GDM1 (cell line): Measurements from ENCODE around the gene NTHL1.

Experiments
- DNase-seq: peaks from one replicate; lab custom pipeline; 2025; lab: John Stamatoyannopoulos, UW

Gene NTHL1

DNA sequence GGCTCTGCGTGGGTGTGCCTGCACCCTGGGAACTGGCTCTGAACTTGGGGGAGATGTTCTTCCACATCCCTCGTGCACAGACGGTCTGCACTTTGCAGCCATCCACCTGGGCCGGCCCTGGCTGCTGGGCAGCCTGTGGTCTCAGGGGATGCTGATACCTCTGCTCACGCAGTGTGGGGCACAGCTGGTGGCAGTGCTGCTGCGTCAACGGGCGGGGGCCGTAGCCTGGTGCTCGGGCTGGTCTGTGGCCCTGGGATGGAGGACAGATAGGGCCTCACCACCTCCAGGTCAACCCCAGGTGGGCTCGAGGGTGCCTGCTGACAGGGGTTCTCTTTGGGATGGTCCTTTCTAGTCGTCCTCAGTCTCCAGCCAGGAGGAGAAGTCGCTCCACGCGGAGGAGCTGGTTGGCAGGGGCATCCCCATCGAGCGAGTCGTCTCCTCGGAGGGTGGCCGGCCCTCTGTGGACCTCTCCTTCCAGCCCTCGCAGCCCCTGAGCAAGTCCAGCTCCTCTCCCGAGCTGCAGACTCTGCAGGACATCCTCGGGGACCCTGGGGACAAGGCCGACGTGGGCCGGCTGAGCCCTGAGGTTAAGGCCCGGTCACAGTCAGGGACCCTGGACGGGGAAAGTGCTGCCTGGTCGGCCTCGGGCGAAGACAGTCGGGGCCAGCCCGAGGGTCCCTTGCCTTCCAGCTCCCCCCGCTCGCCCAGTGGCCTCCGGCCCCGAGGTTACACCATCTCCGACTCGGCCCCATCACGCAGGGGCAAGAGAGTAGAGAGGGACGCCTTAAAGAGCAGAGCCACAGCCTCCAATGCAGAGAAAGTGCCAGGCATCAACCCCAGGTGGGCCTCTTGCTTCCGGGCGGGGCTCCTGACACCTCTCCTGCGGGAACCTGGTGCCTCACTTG, 36.5 kb upstream of the NTHL1 start:
- DNase-seq = no peak

DNA sequence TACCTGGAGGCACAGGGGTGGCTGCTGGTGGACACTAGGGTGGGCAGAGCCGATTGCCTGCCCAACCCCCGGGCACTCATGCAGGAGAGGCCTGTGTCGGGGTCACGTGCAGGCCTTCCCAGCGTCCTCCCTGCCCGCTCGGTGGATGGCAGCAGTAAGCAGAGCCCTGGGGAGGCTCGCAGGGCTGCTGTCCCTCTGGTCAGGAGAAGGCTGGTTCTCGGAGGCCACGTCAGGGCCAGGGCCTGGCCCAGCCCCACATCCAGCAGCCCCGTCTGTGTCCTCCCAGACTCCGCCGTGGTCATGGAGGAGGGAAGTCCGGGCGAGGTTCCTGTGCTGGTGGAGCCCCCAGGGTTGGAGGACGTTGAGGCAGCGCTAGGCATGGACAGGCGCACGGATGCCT, 35.8 kb upstream of the NTHL1 start:
- DNase-seq = no peak

DNA sequence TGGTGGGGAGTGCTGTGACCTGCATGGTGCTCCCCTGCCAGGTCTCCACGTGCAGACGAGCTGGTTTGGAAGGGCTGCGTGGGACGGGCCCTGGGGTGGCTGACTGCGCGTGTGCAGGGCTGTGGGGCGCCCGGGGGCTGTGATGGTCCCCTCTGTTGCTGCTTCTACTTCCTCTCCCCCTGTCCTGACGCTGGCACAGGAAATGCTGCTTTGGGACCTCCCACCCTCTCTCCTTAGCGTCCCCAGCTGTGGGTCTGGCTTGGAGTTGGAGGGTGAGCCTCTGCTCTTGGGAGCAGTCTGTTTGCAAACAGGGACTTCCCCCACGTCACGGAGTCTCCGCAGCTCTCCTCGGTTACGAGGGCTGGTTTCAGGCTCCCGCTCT, 35.3 kb upstream of the NTHL1 start:
- no peak for DNase-seq

DNA sequence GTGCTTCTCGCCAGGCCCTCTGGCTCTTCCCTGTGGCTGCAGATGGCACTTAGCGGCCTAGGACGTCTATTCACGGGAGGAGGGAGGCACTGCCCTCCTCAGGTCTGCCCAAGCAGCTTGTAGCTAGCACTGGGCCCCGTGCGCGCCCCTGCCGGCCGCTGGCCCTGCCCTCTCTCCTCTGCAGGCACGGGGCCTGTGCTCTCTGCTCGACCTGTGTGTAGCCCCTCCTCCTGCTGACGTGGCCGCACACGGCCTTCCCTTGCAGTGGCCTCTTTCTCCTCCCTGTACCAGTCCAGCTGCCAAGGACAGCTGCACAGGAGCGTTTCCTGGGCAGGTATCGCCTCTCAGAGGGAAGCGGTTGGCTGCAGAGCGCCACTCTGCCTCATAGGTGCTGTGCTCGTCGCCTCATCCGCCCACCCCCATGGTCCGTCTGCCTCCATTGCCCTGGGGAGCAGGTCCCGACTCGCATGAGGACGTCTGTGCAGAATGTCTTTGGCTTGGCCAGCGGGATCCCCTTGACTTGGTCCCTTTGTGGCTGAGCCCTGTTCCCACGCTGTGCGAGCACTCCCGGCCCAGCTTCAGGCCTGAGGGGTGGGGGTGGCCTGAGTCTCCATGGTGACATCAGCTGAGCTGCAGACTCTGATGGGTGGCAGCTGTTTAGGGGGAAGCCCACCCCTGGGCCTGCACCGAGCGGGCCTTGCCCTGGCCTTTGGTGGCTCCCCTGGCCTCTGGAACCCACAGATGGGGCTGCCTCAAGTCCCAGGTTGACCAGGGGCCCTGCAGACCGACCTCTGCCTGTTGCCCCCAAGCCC, 34.7 kb upstream of the NTHL1 start:
- DNase-seq = no peak

DNA sequence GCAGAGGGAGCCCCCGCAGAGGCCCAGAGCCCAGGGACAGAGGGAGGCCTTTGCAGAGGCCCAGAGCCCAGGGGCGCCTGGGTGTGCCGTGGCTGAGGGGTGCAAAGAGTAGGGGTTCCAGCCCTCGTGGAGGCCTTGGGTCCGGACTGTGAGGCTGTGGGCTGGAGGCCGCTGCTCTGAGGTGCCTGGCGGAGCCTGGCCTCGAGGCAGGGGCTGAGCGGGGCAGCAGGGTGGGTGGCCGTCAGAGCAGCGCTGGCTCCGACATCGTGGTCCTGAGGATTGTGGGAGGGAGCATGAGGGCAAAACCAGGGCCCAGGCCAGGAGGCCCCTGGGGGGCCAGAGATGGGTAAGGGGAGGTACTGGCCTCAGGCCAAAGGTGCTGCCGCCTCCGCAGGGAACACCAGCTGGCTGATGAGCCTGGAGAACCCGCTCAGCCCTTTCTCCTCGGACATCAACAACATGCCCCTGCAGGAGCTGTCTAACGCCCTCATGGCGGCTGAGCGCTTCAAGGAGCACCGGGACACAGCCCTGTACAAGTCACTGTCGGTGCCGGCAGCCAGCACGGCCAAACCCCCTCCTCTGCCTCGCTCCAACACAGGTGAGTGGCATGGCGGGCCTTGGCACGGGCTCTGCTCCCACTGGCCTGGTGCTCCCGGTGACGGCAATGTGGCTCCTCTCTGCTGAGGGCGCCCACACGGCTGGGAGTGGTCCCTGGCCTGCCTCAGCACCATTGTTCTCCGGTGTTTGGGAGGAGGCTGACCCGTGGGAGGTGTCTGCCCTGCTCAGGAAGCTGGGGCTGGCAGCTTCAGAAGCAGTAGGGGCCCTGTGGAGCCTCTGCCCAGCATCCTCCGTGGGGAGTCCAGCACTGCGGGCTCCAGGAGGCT, 33.8 kb upstream of the NTHL1 start:
- DNase-seq = no peak

DNA sequence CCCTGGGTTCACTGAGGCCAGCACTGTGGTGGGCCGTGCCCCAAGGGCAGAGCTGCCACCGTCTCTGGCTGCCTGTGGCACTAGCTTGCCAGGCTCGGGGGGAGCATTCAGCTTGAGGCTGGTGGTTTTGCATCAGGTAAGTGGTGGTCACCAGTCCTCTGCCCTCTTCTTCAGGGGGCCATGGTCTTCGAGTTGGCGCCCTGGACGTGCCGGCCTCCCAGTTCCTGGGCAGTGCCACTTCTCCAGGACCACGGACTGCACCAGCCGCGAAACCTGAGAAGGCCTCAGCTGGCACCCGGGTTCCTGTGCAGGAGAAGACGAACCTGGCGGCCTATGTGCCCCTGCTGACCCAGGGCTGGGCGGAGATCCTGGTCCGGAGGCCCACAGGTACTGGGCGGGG, 32.4 kb upstream of the NTHL1 start:
- DNase-seq = no peak

DNA sequence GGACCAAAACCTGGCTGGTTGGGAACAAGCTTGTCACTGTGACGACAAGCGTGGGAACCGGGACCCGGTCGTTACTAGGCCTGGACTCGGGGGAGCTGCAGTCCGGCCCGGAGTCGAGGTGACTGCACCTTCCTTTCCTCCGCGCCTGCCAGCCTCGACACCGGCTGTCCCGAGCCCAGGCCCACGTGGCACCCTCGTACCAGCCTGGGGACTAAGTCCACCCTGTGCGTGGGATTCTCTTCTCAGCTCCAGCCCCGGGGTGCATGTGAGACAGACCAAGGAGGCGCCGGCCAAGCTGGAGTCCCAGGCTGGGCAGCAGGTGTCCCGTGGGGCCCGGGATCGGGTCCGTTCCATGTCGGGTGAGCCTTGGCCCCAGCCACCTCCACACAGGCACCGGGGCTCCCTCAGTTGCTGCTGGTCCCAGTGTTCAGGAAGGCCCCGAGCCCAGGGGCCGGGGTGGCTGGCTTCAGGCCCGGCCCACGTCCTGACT, 31.7 kb upstream of the NTHL1 start:
- no peak for DNase-seq

DNA sequence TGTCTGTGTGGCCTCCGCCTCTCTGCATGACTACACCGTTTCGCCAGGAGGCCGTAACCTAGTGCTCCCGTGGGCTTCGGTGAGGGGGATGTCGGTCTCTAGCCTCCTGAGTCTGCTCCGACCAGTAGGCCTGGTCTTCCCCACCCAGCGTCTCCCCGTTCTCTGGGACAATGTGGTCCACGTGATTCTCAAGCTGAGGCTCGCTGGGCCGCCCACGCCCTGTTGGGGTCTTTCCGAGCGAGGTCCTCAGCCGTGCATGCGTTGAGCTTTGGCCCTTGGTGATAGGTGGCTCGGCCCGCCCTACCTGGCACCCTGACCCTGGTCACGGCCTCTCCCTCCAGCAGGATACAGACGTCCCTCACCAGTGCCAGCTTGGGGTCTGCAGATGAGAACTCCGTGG, 31.1 kb upstream of the NTHL1 start:
- no peak for DNase-seq

DNA sequence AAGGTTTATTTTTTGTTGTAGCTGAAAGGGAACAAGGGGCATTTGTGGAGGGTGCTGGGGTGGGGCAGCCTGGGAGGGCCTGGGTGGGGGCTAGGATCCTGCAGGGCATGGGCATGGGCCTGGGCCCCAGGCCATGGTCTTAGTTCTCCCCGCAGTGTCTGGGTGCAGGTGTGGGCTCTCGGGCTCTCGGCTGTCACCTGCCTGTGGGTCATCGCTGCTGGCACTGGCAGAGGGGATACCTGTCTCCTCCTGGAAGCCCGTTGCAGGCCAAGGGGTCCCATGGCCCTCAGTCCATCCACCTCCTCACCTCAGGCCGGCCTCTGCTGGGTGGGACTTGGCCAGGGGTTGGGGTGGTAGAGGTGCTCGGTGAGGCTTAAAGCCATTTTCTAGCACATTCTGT, 30.5 kb upstream of the NTHL1 start:
- no peak for DNase-seq

DNA sequence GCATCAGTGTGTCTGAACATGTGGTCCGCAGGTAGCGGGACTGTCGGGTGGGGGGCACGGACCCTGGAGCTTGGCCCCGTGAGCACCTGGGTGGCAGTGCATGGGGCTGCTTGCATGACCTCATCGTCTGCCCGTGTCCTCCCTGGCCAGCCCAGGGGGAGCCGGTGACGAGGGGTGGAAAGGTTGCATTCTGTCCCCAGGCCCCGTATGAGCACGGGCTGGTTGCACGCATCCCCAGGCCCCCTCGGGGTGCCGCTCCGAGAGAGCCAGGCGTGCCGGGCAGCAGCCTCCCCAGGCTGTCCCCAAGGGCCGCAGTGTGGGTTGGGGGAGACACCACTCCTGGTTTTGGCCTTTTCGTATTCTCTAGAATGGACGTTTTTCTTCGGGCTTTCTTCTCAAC, 30.1 kb upstream of the NTHL1 start:
- no peak for DNase-seq

DNA sequence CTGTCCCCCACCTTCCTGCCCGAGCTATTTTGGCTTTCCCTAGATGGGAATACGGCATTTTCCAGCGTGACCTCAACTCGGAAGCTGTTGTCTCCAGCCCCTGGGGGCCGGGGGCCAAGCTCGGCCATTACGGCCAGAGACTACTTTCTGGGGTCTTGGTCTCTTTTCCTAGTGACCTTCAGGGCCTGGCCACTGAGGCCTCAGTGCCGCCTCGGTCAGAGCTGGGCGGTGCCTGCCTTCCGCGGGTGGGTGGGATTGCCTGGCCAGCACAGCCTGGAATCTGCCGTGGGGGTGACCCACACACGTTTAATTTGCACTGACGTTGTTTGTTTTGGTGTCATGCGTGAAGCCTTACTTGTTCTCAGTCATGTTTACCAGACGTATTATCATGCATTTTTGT, 29.4 kb upstream of the NTHL1 start:
- no peak for DNase-seq

DNA sequence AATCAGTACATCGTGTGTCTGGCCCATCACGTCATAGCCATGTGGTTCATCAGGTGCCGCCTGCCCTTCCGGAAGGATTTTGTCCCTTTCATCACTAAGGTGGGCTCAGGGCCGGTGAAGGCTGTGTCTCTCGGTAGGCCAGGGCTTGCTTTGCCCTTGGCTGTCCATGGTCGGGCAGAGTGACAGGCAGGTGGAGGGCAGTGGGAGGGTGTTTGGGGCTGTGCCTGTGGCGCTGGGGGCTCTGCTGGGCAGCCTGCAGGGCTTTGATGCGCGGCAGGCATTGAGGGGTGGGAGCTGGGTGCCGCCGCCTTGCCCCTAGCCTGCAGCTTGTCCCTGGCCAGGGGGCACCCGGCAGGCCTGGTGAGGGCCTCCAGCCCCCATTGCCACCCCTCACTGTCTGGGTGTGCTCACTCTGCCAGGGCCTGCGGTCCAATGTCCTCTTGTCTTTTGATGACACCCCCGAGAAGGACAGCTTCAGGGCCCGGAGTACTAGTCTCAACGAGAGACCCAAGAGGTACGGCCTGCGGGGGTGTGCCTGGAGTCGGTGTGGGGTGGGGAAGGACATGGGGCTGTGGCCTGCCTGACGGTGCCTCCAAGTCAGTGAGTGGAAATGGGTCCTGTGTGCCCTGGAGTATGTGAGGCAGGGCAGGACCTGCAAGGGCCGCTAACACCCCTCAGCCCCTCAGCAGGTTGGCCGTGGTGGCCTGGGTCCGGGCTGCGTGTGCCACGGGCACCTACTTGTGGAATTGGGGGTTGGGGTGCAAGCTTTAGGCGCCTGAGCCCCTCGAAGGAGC, 28.6 kb upstream of the NTHL1 start:
- no peak for DNase-seq

DNA sequence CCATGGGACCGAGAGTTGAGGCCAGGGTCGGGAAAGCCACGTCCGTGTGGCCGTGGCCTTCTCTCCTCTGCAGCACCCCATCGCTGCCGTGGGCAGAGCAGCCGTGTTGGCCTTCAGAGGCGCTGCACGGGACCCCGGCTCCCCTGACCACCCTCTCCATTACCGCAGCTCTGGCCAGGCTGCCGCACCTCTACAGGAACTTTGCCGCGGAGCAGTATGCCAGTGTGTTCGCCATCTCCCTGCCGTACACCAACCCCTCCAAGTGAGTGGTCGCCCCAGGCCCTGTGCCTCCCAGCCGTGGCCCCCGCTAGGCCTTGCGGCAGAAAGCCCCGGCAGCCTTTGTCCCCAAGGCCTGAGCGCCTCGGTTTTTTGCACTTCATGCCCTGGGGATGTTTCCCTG, 28.0 kb upstream of the NTHL1 start:
- DNase-seq = no peak

DNA sequence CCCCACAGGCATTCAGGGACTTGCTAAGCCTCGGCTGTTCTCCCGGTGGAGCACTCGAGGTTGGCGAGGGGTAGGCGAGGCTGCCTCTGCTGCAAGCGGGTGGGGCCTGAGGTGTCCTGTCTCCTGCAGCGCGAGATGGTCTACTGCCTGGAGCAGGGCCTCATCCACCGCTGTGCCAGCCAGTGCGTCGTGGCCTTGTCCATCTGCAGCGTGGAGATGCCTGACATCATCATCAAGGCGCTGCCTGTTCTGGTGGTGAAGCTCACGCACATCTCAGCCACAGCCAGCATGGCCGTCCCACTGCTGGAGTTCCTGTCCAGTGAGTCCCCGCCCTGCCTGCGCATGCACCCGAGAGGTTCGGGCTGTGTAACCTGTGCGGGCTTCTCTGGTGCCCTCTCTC, 26.4 kb upstream of the NTHL1 start:
- no peak for DNase-seq

DNA sequence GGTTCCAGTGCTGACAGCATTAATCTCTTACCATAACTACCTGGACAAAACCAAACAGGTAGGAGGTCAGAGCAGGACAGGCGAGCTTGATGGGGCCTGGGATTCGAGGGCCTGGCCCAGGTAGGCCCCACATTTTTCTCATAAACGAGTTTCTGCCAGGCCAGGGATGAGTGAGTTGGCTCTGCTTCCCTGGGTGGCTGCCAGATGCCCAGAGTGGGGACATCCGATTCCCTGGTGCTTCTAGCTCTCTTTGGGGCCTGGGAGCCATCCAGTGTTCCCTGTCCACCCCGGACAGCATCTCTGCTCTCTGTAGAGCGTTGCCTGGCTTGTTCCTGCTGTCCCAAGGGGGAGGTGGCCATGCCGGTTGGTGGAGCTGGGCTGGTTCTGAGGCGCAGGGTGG, 25.3 kb upstream of the NTHL1 start:
- no peak for DNase-seq

DNA sequence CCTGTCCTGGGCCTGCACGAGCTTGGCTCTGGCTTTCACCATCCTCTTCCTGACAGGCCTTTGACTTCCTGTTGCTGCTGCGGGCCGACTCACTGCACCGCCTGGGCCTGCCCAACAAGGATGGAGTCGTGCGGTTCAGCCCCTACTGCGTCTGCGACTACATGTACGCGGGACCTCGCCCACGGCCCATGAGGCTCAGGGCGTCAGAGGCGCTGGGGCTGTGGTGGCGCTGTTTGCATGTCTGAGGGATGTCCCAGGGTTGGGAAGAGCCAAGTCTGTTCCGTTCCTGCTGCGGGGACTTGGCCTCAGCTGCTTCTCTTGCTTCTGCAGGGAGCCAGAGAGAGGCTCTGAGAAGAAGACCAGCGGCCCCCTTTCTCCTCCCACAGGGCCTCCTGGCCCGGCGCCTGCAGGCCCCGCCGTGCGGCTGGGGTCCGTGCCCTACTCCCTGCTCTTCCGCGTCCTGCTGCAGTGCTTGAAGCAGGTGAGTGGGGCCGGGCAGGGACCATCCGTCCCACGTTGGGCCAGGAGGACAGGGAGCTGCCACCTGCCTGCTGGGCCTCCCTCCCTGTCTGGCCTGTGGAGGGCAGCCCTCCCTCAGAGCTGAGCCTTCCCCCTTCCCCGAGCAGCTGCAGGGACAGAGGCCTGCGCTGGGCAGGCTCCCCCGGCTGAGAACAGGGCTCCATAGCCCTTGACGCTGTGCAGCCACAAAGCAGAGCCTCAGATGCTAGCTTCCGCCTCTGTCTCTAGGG, 24.0 kb upstream of the NTHL1 start:
- DNase-seq = no peak

DNA sequence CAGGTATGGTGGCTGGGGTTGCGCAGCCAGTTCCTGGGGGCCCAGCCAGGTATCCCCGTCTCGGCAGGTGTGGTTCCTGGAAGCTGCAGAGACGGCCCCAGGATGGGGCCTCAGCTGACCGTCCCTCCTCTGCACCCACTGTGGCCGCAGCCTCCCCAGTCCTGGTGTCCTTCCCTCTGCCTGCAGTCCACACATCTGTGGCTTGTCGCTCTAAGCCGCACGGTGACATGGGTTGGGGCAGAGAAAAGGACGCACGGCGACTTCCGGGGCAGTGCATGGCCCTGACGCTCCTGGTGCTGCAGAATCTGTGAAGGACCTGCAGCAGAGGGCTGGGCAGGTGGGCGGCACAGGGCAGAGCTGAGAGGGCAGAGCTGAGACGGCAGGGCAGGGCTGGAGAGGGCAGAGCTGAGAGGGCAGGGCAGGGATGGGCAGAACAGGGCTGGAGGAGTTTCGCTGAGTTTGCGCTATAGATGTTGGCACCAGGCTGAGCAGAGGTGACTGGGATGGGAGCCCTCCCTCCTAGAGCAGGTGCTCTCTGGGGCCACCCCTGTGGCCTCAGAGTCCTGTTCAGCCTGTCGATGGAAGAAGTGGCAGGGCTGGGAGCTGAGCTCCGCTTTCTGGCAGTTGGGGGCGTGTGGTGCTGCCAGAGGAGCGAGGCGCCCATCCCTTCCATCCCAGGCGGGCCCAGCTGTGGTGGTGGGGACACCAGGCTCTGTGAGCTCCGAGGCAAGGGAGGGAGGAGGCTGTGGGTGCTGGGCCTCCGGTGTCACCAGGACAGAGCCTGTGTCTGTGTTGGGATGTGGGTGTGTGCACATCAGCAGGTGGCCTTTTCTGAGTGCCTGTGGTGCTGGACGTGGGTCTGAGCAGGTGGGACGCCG, 23.2 kb upstream of the NTHL1 start:
- DNase-seq = no peak

DNA sequence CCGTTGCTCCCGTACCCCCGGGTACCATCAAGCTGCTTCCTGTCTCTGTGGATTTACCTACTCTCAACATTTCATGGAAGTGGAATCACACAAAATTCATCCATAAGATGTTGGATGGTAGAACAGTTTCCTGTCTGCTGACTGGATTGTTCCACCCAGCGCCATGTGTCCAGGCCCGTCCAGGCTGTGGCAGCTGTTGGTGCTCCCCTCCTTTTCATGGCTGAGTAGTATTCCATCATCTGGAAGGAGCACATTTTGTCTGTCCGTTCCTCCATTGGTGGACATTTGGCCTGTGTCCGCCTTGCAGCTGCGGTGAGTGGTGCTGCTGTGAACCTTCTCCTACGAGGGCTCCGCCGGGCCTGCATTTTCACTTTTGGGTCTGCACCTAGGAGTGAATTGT, 18.5 kb upstream of the NTHL1 start:
- DNase-seq = no peak

DNA sequence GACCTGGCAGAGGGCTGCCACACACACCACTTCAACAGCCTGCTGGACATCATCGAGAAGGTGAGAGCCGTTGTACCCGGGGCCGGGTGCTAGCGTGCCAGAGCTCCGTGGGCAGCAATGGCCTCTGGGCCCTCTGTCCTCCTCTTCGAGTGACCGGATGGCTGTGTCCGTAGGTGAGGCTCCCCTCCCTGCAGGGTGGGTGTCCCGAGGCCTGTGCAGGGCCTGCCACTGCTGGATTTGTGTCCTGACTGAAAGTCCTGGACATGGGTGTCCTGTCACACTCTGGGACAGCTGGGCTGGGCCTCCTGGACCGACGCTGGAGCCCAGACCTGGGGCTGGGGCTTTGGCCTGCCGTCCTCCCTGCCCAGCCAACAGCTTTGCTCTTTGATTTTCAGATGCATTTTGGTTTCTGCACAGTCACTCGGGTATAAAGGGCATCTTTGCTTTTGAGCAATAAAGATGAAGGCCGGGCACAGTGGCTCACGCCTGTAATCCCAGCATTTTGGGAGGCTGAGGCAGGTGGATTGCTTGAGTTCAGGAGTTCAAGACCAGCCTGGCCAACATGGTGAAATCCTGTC, 16.8 kb upstream of the NTHL1 start:
- DNase-seq = no peak
